Hepatic stellate cell (primary cell): ENCODE results near the gene PPP3CB.
"Not testable (repeated sequence)": the region's sequence is repeated elsewhere in the genome, so short reads cannot be mapped to it uniquely, and the experiment has no call there.

Experiments used
- DNase-seq: peaks from one replicate; pipeline ENCODE4 v3.0.0; 2011; ENCODE audit warnings: low spot score

PPP3CB gene

DNA sequence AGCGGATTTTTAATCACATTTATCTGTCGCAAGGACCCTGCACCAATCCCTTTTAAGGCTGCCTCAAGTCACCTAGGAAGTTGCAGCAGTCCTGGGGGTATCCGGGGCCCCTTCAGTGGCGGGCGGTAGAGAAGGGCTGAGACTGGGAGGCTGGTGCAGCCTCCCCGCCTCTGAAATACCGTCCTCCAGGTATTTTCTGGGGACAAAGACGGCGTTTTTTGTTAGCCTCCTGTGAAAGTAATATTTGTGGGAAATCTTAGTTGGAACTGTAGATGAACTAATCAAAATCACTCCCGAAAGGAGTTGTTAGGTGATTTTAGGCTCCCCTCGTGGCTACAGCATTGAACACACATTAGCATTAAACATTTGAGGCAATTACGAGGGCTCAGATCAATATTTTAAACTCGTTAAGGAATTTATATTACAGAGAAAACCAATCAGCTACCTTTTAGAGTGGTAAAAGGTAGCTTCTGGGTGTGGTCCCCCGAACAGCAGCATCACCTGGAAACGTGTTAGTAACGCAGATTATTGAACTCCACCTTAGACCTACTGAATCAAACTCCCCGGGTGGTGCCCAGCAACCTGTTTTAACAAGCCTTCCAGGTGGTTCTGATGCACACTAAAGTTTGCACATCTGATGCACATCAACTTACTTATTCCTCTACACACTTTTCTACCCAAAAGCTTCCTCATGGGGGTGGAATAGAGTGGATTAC lies 81.4 kb downstream of the PPP3CB start:
- no peak for DNase-seq

DNA sequence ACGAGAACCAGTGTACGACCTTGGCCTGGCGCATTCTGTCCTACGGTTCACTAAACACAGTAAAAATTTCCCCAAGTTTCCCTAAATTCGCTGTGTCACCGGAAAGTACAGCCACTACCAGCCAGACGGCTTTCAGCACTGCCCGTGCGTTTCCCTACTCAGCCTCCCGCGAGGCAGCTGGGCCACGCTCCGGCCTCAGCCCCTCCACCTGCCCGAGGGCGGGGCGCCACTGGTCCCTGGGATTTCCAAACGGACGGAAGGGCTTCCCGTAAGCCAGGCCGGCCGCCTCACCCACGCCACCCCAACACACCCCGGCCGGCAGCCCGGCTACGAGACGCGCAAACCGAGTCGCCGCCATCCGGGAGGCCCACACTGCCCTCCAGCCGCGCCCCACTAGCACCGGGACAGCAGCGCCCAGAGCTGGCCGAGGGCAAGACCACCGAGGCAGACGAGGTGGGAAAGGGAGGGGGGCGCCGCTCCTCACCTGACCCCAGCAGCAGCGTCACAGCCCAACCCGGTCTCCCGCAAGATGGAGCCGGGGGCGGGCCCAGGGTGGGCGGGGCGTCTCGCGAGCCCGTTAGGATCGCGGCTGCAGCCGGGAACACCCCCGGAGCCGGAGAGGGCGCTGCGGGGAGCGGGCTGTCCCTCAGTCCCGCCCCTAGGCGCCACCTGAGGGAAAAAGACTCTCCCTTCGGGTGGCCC lies 82.1 kb downstream of the PPP3CB start, which contains the start of gene ANXA7:
Gene ANXA7, minus strand, starts transcription at position 531 of the 702 bp plus-strand sequence. CDS start 13,202 bp downstream, outside the sequence.
- DNase-seq: peak; percentile 97

DNA sequence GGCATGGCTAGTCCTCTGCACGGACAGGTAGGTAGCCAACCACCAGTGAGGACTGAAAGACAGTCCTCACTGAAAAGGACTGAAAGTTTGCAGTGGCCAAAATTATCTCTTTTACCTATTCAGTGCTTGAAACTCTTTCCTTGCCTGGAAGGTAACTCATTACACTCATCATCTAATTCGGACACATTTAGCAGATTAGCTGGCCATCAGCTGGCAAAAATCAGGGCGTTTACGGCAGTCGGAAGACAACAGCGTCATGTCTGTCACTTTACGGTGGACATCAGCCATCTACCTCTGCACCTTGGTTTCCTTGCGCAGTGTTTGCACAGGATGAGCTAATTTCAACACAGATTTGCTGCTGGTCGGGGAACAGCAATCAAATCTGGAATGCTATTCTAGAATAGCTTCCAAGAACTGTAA lies 82.7 kb downstream of the PPP3CB start:
- DNase-seq: peak; percentile 38

DNA sequence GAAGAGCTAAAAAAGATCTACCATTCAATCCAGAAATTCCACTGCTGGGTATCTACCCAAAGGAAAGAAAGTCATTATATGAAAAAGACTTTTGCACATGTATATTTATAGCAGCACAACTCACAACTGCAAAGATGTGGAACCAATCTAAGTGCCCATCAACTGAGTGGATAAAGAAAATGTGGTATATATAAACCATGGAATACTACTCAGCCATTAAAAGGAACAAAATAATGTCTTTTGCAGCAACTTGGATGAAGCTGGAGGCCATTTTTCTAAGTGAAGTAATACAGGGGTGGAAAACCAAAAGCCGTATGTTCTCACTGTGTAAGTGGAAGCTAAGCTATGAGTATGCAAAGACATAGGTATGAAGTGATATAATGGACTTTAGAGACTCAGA lies 84.9 kb downstream of the PPP3CB start:
- no peak for DNase-seq

DNA sequence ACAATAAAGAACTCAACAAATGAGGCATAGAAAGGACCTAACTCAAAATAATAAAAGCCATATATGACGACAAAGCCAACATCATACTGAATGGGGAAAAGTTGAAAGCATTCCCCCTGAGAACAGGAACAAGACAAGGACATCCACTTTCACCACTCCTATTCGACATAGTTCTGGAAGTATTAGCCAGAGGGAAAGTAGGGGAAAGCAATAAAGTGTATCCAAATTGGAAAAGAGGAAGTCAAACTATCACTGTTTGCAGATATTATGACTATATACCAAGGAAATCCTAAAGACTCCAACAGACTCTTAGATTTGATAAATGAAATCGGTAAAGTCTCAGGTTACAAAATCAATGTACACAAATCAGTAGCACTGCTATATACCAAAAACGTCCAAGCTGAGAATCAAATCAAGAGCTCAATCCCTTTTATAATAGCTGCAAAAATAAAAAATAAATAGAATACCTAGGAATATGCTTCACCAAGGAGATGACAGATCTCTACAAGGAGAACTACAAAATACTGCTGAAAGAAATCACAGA lies 86.8 kb downstream of the PPP3CB start:
- DNase-seq: no peak

DNA sequence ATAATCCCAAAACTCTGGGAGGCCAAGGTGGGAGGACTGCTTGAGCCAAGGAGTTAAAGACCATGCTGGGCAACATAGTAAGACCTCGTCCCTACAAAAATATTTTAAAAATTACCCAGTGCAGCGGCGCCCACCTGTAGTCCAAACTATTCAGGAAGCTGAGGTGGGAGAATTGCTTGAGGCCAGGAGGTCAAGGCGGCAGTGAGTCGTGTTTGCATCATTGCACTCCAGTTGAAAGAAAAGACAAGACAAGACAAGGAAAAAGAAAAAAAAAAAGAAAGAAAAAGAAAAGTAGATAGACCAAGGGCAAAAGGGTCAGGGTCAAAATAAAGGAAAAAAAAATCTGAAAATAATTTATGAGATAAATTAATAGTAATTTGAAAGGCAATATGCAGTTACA lies 87.8 kb downstream of the PPP3CB start:
- no peak for DNase-seq

DNA sequence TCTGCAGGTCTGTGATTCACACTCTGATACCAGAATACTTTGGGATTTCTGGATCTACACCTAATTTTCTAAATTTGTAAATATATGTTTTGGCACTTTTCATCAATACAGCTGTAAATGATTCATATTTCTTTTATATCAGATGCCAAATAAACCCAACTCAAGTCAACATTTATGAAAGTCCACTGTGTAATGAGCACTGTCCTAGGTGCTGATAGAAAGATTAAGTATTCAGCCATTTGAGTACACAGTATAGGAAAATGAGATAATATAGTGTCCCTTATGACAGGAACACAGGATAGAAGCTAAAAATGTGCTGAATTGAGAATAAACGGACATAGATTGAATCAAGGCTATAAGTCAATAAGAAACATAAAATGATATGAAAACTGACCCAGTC lies 88.3 kb downstream of the PPP3CB start:
- no peak for DNase-seq

DNA sequence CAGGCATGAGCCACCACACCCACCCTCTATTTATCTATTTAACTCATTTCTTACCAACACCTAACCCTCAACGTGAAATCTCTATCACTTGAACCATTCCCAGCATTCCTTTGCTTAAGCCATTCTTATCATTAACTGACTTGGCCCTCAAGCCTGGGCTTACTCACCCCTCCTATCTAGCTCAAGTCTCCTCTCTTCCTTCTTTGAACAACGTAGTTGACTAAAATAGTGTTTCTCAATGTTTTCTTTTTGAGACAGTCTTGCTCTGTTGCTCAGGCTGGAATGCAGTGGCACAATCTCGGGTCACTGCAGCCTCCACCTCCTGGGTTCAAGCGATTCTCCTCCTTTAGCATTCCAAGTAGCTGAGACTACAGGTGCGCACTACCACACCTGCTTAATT lies 89.0 kb downstream of the PPP3CB start:
- no peak for DNase-seq

DNA sequence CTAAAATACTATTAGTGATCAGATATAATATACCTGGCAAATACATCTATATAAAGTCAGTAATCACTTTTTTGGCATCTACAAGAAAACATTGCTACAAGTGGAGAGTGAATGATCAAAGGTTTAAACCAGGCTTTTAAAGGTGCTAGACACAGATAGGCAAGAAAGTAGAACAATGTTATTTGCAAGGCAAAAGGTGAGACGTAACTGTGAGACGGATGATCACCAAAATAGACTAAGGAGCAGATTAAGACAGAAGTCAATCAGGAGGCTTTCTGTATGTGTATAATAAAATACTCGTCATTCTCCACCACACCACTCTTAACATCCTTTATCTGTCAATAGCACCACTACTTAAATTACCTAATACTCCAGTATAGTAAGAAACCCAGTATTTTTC lies 90.3 kb downstream of the PPP3CB start:
- no peak for DNase-seq

DNA sequence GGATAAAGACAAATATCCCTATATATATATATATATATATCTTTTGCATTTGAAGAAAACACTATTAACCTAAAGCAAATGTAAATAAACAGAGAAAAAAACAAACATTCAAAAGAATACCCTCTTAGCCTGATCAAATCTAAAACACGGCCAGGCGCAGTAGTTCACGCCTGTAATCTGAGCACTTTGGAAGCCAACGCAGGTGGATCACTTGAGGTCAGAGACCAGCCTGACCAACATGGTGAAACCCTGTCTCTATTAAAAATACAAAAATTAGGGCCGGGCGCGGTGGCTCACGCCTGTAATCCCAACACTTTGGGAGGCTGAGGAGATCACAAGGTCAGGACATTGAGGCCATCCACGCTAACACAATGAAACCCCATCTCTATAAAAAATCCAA lies 91.1 kb downstream of the PPP3CB start:
- no peak for DNase-seq

DNA sequence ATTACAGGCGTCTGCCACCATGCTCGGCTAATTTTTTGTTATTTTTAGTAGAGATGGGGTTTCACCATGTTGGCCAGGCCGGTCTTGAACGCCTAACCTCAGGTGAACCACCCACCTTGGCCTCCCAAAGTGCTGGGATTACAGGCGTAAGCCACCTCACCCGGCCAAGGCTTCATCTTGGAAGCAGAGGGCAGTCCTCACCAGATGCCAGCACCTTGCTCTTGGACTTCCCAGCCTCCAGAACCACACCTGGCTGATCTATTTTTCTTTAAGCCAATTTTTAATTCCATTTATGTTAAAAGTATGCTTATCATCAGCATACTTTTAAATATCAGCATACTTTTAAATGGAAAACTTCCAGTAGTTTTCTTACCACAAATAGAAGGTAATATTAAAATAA lies 94.2 kb downstream of the PPP3CB start:
- DNase-seq: no peak

DNA sequence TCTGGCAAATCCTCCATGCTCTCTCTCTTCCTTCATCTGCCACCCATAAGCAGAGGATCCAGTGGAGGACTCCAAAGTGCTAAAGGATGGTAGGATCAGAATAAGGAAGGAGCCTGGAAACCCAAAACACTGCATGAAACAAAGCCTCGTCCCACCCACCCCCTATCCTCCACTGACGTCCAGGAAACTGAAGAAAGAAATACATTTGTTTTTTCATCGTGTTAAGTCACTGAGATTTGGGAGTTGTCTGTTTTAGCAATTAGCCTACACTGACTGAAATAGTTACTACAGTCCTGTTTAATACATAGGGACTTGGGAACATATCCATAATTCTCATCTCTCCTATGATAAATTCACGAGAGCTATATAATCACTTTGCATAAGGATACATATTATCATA lies 96.8 kb downstream of the PPP3CB start:
- DNase-seq: no peak

DNA sequence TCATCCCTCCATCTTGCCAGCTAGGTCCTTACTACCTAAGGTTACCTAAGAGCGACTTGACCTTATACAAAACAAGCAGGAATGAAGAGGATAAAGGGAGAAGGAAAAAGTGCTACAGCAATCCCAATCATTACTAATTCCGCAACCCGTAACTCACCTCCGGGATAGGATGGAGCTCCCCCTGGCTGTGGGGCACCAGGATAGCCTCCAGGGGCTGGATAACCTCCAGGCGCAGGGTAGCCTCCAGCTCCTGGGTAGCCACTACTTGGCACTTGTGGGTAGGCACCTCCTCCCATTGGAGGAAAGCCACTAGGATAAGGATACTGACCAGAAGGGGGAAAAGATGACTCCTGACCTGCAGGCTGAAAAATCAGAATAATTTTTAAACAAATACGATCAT lies 97.8 kb downstream of the PPP3CB start:
- DNase-seq: no peak

DNA sequence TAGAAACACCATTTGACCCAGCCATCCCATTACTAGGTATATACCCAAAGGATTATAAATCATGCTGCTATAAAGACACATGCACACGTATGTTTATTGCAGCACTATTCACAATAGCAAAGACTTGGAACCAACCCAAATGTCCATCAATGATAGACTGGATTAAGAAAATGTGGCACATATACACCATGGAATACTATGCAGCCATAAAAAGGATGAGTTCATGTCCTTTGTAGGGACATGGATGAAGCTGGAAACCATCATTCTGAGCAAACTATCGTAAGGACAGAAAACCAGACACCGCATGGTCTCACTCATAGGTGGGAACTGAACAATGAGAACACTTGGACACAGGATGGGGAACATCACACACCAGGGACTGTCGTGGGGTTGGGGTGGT lies 101.5 kb downstream of the PPP3CB start:
- DNase-seq: not testable (repeated sequence)

DNA sequence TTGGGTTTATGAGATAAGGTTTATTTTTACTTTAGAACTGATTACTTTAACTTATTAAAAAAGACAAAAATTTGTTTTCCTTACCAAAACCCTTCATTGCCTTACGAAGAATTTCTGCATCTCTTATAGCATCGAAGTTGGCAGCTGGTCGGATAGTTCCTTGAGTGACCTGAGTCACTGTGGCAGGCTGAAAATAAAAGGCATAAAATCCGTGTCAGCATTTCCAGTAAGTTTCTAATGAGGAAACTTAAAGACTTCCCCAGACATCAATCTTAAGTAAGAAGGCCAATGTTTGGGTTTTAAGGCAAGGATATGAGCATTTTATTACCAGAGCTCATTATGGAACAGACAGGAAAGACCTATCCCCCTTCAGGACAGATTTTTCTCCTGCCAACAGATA lies 107.6 kb downstream of the PPP3CB start:
- DNase-seq: no peak

DNA sequence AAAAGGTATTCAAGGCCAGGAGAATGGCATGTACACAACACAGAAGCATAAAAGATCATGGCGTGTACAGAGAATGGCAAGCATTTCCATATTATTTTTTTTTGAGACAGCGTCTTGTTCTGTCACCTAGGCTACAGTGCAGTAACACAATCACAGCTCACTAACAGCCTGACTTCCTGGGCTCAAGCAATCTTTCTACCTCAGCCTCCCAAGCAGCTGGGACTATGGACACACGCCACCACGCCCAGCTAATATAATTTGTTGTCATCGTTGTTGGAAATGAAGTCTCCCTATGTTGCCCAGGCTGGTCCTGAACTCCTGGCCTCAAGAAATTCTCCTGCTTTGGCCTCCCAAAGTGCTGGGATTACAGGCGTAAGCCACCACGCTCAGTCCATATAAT lies 109.2 kb downstream of the PPP3CB start:
- DNase-seq: no peak
